Left ventricle myocardium inferior (tissue), 1 donor: ENCODE measurements around the gene VMO1. TPM values are rescaled to one million over a fixed set of nuclear protein-coding genes. Genes with fewer than 3 reads are reported as not detected.

Experiments used
- DNase-seq: peaks from one replicate; pipeline ENCODE4 v3.0.0-alpha.2; 2020
- H3K27ac ChIP-seq: fragments of 200-600 bp; replicated peaks from 2 replicates; pipeline ENCODE4 v1.8.0; 2021
- H3K27me3 ChIP-seq: fragments of 200-600 bp; 2 replicates; pipeline ENCODE4 v1.8.0; 2021; ENCODE audit warnings: low read depth
- H3K36me3 ChIP-seq: fragments of 200-600 bp; 2 replicates; pipeline ENCODE4 v1.8.0; 2021
- H3K4me1 ChIP-seq: fragments of 200-600 bp; 2 replicates; pipeline ENCODE4 v1.8.0; 2021
- H3K4me3 ChIP-seq: fragments of 200-600 bp; 2 replicates; pipeline ENCODE4 v1.8.0; 2021; ENCODE audit warnings: mild to moderate bottlenecking, moderate library complexity
- H3K9me3 ChIP-seq: fragments of 200-600 bp; replicated peaks from 2 replicates; pipeline ENCODE4 v1.8.0; 2021
- CTCF ChIP-seq: fragments of 200-600 bp; IDR thresholded peaks from 2 replicates; pipeline ENCODE4 v1.8.0; 2021; ENCODE audit warnings: antibody characterized with exemption, mild to moderate bottlenecking, borderline replicate concordance
- intact Hi-C: fragments of 100-400 bp; cut with micrococcal nuclease; formaldehyde crosslinking; loops from one replicate; pipeline ENCODE4 v1.11.0; 2022
- total RNA-seq: library from RNA; stranded (reverse); fragmentation: NEBNext Ultra II Directional; extraction: Animal tissue kit (Norgen Biotek cat#: 25700); gene quantifications from one replicate; pipeline ENCODE4 v1.2.1, GENCODE V29; 2021
- donor health status: DM: no; HTN: yes; CAD: no; lungs with severe emphysema.

Gene VMO1
- total RNA-seq, 1 donor from 2014 or later: 0.63 TPM

GRCh38 chr17:4827399-4827798 is 41.2 kb upstream of the VMO1 start:
- Histone ChIP-seq H3K9me3 (no peaks in the 10 kb centered on the region), H3K36me3 (peaks cover 4% of the 10 kb centered on the region), H3K27me3 (no peaks in the 10 kb centered on the region), H3K4me3 (no peak overlapping the region), H3K27ac (no peak overlapping the region), H3K4me1 (no peaks in the 10 kb centered on the region)
- intact Hi-C loops: no loop called here
- no peak for DNase-seq
- no peak for TF ChIP-seq CTCF

DNA sequence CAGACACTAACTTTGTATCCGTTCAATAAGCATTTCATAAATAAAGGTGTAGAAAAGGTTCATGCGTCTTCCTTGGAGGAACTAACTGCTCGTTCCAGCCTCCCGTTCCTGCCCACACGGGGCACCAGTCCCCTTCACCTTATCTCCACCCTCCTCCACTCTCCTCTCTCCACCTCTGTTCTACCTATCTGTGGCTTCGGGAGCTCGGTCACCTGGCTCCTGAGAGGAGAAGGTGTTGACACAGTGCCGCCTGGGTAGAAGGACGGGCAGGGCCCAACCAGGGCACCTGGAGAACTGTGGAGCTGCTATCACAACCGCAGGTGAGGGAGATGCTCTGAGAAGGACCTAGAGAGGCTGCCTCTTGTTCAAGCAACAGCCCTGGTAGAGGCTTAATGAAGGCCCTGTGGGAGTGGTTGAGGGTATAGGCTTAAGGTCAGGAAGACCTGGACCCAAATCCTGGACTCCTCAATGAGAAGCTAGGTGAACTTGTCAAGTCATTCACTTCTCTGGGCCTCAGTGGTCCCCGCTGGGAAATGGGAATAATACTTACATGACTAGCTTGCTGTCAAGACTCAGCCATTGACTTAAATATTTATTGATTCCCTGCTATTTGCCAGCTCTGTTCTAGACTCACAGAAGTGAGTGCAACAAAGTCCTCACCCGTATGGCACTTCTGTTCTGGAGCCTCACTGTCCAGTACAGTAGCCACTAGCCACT is 37.4 kb upstream of the VMO1 start:
- Histone ChIP-seq H3K36me3 (peaks cover 31% of the 10 kb centered on the region), H3K27me3 (no peaks in the 10 kb centered on the region), H3K4me3 (no peak overlapping the region), H3K4me1 (no peaks in the 10 kb centered on the region), H3K9me3 (no peaks in the 10 kb centered on the region), H3K27ac (no peak overlapping the region)
- intact Hi-C loops: no loop called here
- no peak for TF ChIP-seq CTCF
- DNase-seq: no peak

- no peak for DNase-seq
- Histone ChIP-seq H3K4me1 (no peaks in the 10 kb centered on the region), H3K36me3 (peaks cover 32% of the 10 kb centered on the region), H3K4me3 (no peak overlapping the region), H3K9me3 (no peaks in the 10 kb centered on the region), H3K27me3 (no peaks in the 10 kb centered on the region), H3K27ac (no peak overlapping the region)
- TF ChIP-seq CTCF: no peak
- intact Hi-C loops: no loop called here
These were observed 36.7 kb upstream of the VMO1 start for GRCh38 chr17:4822835-4823234.

GRCh38 chr17:4818276-4818675 is 32.1 kb upstream of the VMO1 start:
- no peak for TF ChIP-seq CTCF
- H3K4me3 ChIP-seq: no peak overlapping the region
- no peaks in the 10 kb centered on the region for H3K9me3 ChIP-seq
- no peaks in the 10 kb centered on the region for H3K4me1 ChIP-seq
- DNase-seq: no peak
- no peak overlapping the region for H3K27ac ChIP-seq
- H3K27me3 ChIP-seq: no peaks in the 10 kb centered on the region
- H3K36me3 ChIP-seq: peaks cover 67% of the 10 kb centered on the region
- intact Hi-C loops: no loop called here

- no peaks in the 10 kb centered on the region for H3K9me3 ChIP-seq
- DNase-seq: no peak
- H3K4me1 ChIP-seq: peaks cover 12% of the 10 kb centered on the region
- no peaks in the 10 kb centered on the region for H3K27me3 ChIP-seq
- intact Hi-C loops: no loop called here
- peaks cover 62% of the 10 kb centered on the region for H3K36me3 ChIP-seq
- no peak overlapping the region for H3K4me3 ChIP-seq
- TF ChIP-seq CTCF: no peak
- H3K27ac ChIP-seq: no peak overlapping the region
These were observed 30.7 kb upstream of the VMO1 start for GRCh38 chr17:4816826-4817225.
